Osteocyte (in vitro differentiated cells): ENCODE results near the gene PCDHGA8. TPM values are rescaled to one million over a fixed set of nuclear protein-coding genes. Genes with fewer than 3 reads are reported as not detected.
A peak's percentile ranks its signal among the peaks of the same experiment; 100 is the strongest.

ENCODE experiments used
- DNase-seq: peaks from one replicate; pipeline ENCODE4 v3.0.0; 2021; ENCODE audit warnings: mixed read lengths; ENCODE audit not compliant: unreplicated experiment; ENCODE audit errors: extremely low spot score
- H3K27ac Mint-ChIP-seq: one replicate; pipeline ENCODE4 v1.8.0; 2021; ENCODE audit warnings: mild to moderate bottlenecking, mixed read lengths; ENCODE audit not compliant: unreplicated experiment
- H3K27me3 Mint-ChIP-seq: one replicate; pipeline ENCODE4 v1.8.0; 2021; ENCODE audit warnings: mixed read lengths; ENCODE audit not compliant: unreplicated experiment
- H3K36me3 Mint-ChIP-seq: one replicate; pipeline ENCODE4 v1.8.0; 2021; ENCODE audit warnings: mixed read lengths; ENCODE audit not compliant: unreplicated experiment
- H3K4me1 Mint-ChIP-seq: one replicate; pipeline ENCODE4 v1.8.0; 2021; ENCODE audit warnings: mixed read lengths; ENCODE audit not compliant: unreplicated experiment
- H3K4me3 Mint-ChIP-seq: one replicate; pipeline ENCODE4 v1.8.0; 2021; ENCODE audit warnings: mild to moderate bottlenecking, moderate library complexity, mixed read lengths; ENCODE audit not compliant: unreplicated experiment
- H3K9me3 Mint-ChIP-seq: one replicate; pipeline ENCODE4 v1.8.0; 2021; ENCODE audit warnings: mixed read lengths; ENCODE audit not compliant: unreplicated experiment
- total RNA-seq: library from RNA; stranded (reverse); gene quantifications from 2 replicates; pipeline ENCODE4 v1.2.1, GENCODE V29; 2021
- TF ChIP-seq, protein P1 (sequence below): fragments of 200-600 bp; sonication (generic); IDR thresholded peaks from 2 replicates; pipeline ENCODE4 v1.5.0; 2021; ENCODE audit warnings: antibody characterized with exemption, mild to moderate bottlenecking, moderate library complexity

PCDHGA8 gene
- total RNA-seq, 1 donor from 2014 or later = 0.51 TPM

DNA sequence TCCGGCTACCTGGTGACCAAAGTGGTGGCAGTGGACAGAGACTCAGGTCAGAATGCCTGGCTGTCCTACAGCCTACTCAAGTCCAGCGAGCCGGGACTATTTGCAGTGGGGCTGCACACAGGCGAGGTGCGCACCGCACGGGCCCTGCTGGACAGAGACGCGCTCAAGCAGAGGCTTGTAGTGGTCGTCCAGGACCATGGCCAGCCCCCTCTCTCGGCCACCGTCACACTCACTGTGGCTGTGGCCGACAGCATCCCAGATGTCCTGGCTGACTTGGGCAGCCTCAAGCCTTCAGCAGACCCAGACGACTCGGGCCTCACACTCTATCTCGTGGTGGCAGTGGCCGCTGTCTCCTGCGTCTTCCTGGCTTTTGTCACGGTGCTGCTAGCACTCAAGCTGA, 35.5 kb upstream of the PCDHGA8 start:
- no peaks in the 10 kb centered on the region for H3K36me3 Mint-ChIP-seq
- no peak overlapping the region for H3K27ac Mint-ChIP-seq
- no peak overlapping the region for H3K4me3 Mint-ChIP-seq
- no peak for DNase-seq
- TF ChIP-seq, protein P1, sequence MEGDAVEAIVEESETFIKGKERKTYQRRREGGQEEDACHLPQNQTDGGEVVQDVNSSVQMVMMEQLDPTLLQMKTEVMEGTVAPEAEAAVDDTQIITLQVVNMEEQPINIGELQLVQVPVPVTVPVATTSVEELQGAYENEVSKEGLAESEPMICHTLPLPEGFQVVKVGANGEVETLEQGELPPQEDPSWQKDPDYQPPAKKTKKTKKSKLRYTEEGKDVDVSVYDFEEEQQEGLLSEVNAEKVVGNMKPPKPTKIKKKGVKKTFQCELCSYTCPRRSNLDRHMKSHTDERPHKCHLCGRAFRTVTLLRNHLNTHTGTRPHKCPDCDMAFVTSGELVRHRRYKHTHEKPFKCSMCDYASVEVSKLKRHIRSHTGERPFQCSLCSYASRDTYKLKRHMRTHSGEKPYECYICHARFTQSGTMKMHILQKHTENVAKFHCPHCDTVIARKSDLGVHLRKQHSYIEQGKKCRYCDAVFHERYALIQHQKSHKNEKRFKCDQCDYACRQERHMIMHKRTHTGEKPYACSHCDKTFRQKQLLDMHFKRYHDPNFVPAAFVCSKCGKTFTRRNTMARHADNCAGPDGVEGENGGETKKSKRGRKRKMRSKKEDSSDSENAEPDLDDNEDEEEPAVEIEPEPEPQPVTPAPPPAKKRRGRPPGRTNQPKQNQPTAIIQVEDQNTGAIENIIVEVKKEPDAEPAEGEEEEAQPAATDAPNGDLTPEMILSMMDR = no peak
- no peaks in the 10 kb centered on the region for H3K4me1 Mint-ChIP-seq
- H3K9me3 Mint-ChIP-seq = peaks cover 38% of the 10 kb centered on the region
- no peaks in the 10 kb centered on the region for H3K27me3 Mint-ChIP-seq

DNA sequence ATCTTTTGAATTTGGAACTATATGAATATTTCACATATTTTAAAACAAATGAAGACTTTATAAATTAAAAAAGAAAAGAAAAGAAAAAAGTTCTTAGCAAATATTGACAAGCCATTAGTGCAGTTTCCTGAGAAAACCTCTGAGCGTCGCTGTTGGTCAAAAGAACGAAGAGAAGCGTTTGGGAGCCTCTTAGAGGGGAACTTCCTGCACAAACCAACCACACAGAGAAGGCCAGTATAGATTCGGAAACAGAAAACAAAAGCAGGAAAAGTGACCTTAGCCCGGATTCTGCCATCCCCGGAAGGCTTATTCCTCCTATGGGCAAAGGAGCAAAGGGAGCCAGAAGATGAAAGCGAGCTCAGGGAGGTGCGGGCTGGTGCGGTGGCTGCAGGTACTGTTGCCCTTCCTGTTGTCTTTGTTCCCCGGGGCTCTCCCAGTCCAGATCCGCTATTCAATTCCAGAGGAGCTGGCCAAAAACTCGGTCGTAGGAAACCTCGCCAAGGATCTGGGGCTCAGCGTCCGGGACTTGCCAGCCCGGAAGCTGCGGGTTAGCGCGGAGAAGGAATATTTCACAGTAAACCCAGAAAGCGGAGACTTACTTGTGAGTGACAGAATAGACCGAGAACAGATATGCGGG, 32.5 kb upstream of the PCDHGA8 start, which contains the start of gene PCDHGB2:
TSS of gene PCDHGB2 (plus strand) at position 205 of the 637 bp plus-strand sequence. CDS start at position 347, 142 bp downstream.
- H3K4me3 Mint-ChIP-seq = no peak within 1 kb of the TSS
- H3K9me3 Mint-ChIP-seq = peaks cover 45% of the 10 kb centered on the region
- H3K4me1 Mint-ChIP-seq = no peaks in the 10 kb centered on the region
- H3K36me3 Mint-ChIP-seq = no peaks in the 10 kb centered on the region
- no peaks in the 10 kb centered on the region for H3K27me3 Mint-ChIP-seq
- TF ChIP-seq, protein P1 = peak; percentile 9
- no peak for DNase-seq
- H3K27ac Mint-ChIP-seq = no peak within 1 kb of the TSS

DNA sequence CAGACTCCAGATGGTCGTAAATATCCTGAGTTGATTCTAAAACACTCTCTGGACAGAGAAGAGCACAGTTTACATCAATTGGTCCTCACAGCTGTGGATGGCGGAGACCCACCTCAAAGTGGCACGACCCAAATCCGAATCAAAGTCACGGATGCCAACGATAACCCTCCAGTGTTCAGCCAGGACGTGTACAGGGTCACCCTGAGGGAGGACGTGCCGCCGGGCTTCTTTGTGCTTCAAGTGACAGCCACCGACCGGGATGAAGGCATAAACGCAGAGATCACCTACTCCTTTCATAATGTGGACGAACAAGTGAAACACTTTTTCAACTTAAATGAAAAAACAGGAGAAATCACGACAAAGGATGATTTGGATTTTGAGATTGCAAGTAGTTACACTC, 31.7 kb upstream of the PCDHGA8 start:
- TF ChIP-seq, protein P1 = no peak
- Mint-ChIP-seq H3K27ac (no peak overlapping the region), H3K4me1 (no peaks in the 10 kb centered on the region), H3K36me3 (no peaks in the 10 kb centered on the region), H3K27me3 (no peaks in the 10 kb centered on the region), H3K9me3 (peaks cover 44% of the 10 kb centered on the region), H3K4me3 (no peak overlapping the region)
- DNase-seq = no peak

DNA sequence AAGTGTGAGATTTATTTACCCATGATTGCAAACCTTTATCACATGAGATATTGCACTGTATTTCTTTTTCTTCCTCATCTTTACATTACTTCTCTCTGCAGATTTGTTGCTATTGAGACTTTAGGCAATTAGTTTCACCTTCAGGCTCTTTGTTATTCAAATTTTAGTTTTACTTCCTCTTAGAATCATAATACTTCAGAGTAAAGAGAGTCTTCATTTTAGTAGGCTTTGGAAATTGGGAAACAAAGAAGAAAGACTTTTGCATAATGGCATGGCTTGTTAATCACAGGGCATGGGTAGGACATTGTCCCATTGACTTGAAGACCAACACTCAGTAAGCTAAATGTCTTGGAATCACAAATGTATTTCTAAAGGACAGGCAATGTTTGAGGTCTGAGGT, 29.7 kb upstream of the PCDHGA8 start:
- H3K4me3 Mint-ChIP-seq = no peak overlapping the region
- H3K27me3 Mint-ChIP-seq = no peaks in the 10 kb centered on the region
- H3K27ac Mint-ChIP-seq = no peak overlapping the region
- no peaks in the 10 kb centered on the region for H3K4me1 Mint-ChIP-seq
- no peak for DNase-seq
- TF ChIP-seq, protein P1 = no peak
- H3K9me3 Mint-ChIP-seq = peaks cover 35% of the 10 kb centered on the region
- no peaks in the 10 kb centered on the region for H3K36me3 Mint-ChIP-seq

DNA sequence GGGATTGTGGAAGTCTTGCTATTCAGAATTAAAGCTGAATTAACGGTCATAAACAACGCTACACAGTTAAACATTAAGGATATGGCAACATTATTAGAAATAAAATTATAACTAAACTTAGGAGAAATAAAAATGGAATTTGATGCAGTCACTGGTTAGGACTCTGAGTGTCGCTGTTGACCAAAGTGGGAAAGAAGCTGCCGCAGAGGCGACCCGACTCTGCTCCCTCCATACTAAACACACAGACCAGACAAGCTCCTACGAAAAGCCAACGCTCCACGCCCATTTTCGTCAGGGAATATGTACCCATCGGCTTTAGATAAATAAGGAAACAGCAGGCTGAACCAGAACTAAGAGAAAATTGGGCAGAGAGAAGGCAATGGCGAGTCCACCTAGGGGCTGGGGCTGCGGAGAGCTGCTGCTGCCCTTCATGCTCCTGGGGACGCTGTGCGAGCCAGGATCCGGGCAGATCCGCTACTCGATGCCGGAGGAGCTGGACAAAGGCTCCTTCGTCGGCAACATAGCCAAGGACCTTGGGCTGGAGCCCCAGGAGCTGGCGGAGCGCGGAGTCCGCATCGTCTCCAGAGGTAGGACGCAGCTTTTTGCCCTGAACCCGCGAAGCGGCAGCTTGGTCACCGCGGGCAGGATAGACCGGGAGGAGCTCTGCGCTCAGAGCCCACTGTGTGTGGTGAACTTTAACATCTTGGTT, 28.3 kb upstream of the PCDHGA8 start, which contains the start of gene PCDHGA5:
TSS of gene PCDHGA5 (plus strand) at position 211 of the 709 bp plus-strand sequence. CDS start at position 380, 169 bp downstream.
- TF ChIP-seq, protein P1 = no peak
- Mint-ChIP-seq H3K27ac (no peak within 1 kb of the TSS), H3K9me3 (peaks cover 26% of the 10 kb centered on the region), H3K27me3 (no peaks in the 10 kb centered on the region), H3K4me1 (no peaks in the 10 kb centered on the region), H3K36me3 (no peaks in the 10 kb centered on the region), H3K4me3 (no peak within 1 kb of the TSS)
- DNase-seq = no peak
